ENCODE data around the gene KLHDC3.

DNA sequence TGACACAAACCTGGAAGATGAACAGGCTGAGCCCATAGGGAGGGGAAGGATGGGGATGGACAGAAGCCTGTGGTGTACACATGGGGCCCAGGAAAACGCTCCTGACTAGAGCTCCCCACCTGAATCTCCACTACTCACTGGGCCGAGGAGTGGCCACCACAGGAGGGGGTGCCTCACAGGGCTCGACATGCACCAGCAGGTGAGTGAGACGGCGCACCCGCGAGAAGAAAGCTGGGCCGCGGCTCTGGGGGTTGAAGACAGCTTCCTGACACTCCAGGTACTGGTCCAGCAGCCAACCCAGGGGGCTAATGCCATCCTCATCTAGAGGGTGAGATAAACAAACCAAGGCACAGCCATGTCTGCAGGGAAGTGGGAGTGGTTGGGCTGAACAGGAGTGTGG is 29.3 kb downstream of the KLHDC3 start:
- TF ChIP-seq, protein P1, sequence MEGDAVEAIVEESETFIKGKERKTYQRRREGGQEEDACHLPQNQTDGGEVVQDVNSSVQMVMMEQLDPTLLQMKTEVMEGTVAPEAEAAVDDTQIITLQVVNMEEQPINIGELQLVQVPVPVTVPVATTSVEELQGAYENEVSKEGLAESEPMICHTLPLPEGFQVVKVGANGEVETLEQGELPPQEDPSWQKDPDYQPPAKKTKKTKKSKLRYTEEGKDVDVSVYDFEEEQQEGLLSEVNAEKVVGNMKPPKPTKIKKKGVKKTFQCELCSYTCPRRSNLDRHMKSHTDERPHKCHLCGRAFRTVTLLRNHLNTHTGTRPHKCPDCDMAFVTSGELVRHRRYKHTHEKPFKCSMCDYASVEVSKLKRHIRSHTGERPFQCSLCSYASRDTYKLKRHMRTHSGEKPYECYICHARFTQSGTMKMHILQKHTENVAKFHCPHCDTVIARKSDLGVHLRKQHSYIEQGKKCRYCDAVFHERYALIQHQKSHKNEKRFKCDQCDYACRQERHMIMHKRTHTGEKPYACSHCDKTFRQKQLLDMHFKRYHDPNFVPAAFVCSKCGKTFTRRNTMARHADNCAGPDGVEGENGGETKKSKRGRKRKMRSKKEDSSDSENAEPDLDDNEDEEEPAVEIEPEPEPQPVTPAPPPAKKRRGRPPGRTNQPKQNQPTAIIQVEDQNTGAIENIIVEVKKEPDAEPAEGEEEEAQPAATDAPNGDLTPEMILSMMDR (IDR thresholded peaks at IDR 0.05): no peak
- TF ChIP-seq POLR2A (IDR thresholded peaks at IDR 0.05): no peak

Measured in body of pancreas (tissue), 4 donors.